Effector CD8-positive, alpha-beta T cell (primary cell): ENCODE results near the gene TSHB.

ENCODE experiments used
- DNase-seq: peaks from one replicate; lab custom pipeline; 2025; lab: John Stamatoyannopoulos, UW

TSHB gene

GRCh38 chr1:115059316-115059715, 29.7 kb downstream of the TSHB start:
- no peak for DNase-seq

GRCh38 chr1:115060501-115060900, 30.9 kb downstream of the TSHB start:
- no peak for DNase-seq

GRCh38 chr1:115062542-115063004, 32.9 kb downstream of the TSHB start:
- peak; percentile 77 for DNase-seq

GRCh38 chr1:115063228-115063901, 33.7 kb downstream of the TSHB start:
- no peak for DNase-seq

- no peak for DNase-seq
Observed at GRCh38 chr1:115064461-115064860, 34.8 kb downstream of the TSHB start.

GRCh38 chr1:115065021-115065420, 35.4 kb downstream of the TSHB start:
- no peak for DNase-seq

- DNase-seq: no peak
Observed at GRCh38 chr1:115067161-115067859, 37.7 kb downstream of the TSHB start.

GRCh38 chr1:115068826-115069585, 39.4 kb downstream of the TSHB start:
- no peak for DNase-seq

- DNase-seq: no peak
Observed at GRCh38 chr1:115069659-115070308, 40.2 kb downstream of the TSHB start.

- DNase-seq: no peak
Observed at GRCh38 chr1:115071012-115071664, 41.5 kb downstream of the TSHB start.

- no peak for DNase-seq
Observed at GRCh38 chr1:115073298-115074087, 43.9 kb downstream of the TSHB start.

- DNase-seq: no peak
Observed at GRCh38 chr1:115074839-115075534, 45.4 kb downstream of the TSHB start.

GRCh38 chr1:115076384-115076915, 46.8 kb downstream of the TSHB start:
- DNase-seq: no peak

- no peak for DNase-seq
Observed at GRCh38 chr1:115077286-115077983, 47.8 kb downstream of the TSHB start.

- no peak for DNase-seq
Observed at GRCh38 chr1:115077984-115078330, 48.3 kb downstream of the TSHB start.

GRCh38 chr1:115078708-115079107, 49.1 kb downstream of the TSHB start:
- DNase-seq: no peak

GRCh38 chr1:115082949-115083348, 53.3 kb downstream of the TSHB start:
- no peak for DNase-seq
